Caco-2 (cell line): ENCODE data around the gene CASTOR1. TPM values are rescaled to one million over a fixed set of nuclear protein-coding genes. Genes with fewer than 3 reads are reported as not detected.
A peak's percentile ranks its signal among the peaks of the same experiment; 100 is the strongest.

Experiments
- BruUV-seq: library from RNA; stranded (reverse); fragments of 400-500 nt; replicated peaks from 2 replicates; lab custom pipeline; 2021; lab: Mats Ljungman, UMichigan
- CTCF ChIA-PET: fragments of 300-600 bp; sonication (Branson Sonifier 250); formaldehyde crosslinking; loops from one replicate; lab custom pipeline; 2022; ENCODE audit warnings: antibody characterized with exemption; lab: Charles Lee
- POLR2A ChIA-PET: fragments of 300-600 bp; sonication (Branson Sonifier 250); formaldehyde crosslinking; loops from one replicate; lab custom pipeline; 2022; ENCODE audit warnings: antibody characterized with exemption; lab: Charles Lee
- DNase-seq, 2 experiments: peaks; one replicate each; pipeline versions ENCODE4 v3.0.0 to v3.0.0-alpha.2; 2020 to 2022
- H3K27me3 ChIP-seq: replicated peaks from 2 replicates; pipeline ENCODE4 v1.6.0; 2011; ENCODE audit warnings: low read length; ENCODE audit not compliant: control insufficient read depth, insufficient read depth
- H3K36me3 ChIP-seq: 2 replicates; pipeline ENCODE4 v1.5.1; 2011; ENCODE audit warnings: low read length; ENCODE audit not compliant: control insufficient read depth, insufficient read depth
- H3K4me1 ChIP-seq: fragments of 250-450 bp; sonication (Bioruptor Pico); 2 replicates; pipeline ENCODE4 v1.5.1; 2020; ENCODE audit warnings: mild to moderate bottlenecking
- H3K4me3 ChIP-seq: 2 replicates; pipeline ENCODE4 v1.5.1; 2011; ENCODE audit warnings: low read depth, mild to moderate bottlenecking, control low read depth, low read length
- H3K9me3 ChIP-seq: fragments of 250-450 bp; sonication (Bioruptor Pico); 2 replicates; pipeline ENCODE4 v1.5.1; 2020; ENCODE audit warnings: mild to moderate bottlenecking, moderate library complexity
- H3K27ac Mint-ChIP-seq: one replicate; pipeline ENCODE4 v1.8.0; 2022; ENCODE audit warnings: mixed read lengths; ENCODE audit not compliant: unreplicated experiment
- H3K27me3 Mint-ChIP-seq: one replicate; pipeline ENCODE4 v1.8.0; 2022; ENCODE audit warnings: mixed read lengths; ENCODE audit not compliant: insufficient read depth, unreplicated experiment
- H3K36me3 Mint-ChIP-seq: one replicate; pipeline ENCODE4 v1.8.0; 2022; ENCODE audit warnings: mild to moderate bottlenecking, mixed read lengths; ENCODE audit not compliant: insufficient read depth, unreplicated experiment
- H3K4me1 Mint-ChIP-seq: one replicate; pipeline ENCODE4 v1.8.0; 2022; ENCODE audit warnings: low read depth, mixed read lengths; ENCODE audit not compliant: unreplicated experiment
- H3K4me3 Mint-ChIP-seq: one replicate; pipeline ENCODE4 v1.8.0; 2022; ENCODE audit warnings: mild to moderate bottlenecking, moderate library complexity, mixed read lengths; ENCODE audit not compliant: unreplicated experiment
- H3K9me3 Mint-ChIP-seq: one replicate; pipeline ENCODE4 v1.8.0; 2022; ENCODE audit warnings: mixed read lengths; ENCODE audit not compliant: unreplicated experiment
- CTCF ChIP-seq, 2 experiments: fragments of 200-600 bp in 1 of 2; IDR thresholded peaks; 1 replicate in 1 of 2; 2 replicates in 1 of 2; pipeline versions ENCODE4 v1.5.1 to v1.8.0; 2011 to 2022; ENCODE audit warnings: antibody characterized with exemption in 1 of 2, control low read depth in 1 of 2, inconsistent platforms in 1 of 2, low read depth in 1 of 2, low read length in 1 of 2, mild to moderate bottlenecking in 1 of 2, moderate library complexity in 1 of 2; ENCODE audit not compliant: insufficient read depth in 1 of 2, severe bottlenecking in 1 of 2, unreplicated experiment in 1 of 2
- intact Hi-C: fragments of 100-400 bp; cut with micrococcal nuclease; formaldehyde crosslinking; loops from one replicate; pipeline ENCODE4 v1.10.0; 2022; ENCODE audit not compliant: unreplicated experiment
- total RNA-seq: library from RNA; stranded (reverse); gene quantifications from 2 replicates; pipeline ENCODE4 v1.2.3, GENCODE V29; 2022

Gene CASTOR1
- total RNA-seq, 1 experiment from 2014 or later = 6.3 TPM

- Mint-ChIP-seq H3K27me3 (no peaks in the 10 kb centered on the region), H3K36me3 (no peaks in the 10 kb centered on the region), H3K27ac (peak overlapping the region; percentile 68), H3K4me3 (no peak overlapping the region), H3K9me3 (no peaks in the 10 kb centered on the region), H3K4me1 (peaks cover 11% of the 10 kb centered on the region)
- Histone ChIP-seq H3K4me1 (peaks cover 19% of the 10 kb centered on the region), H3K9me3 (no peaks in the 10 kb centered on the region), H3K27me3 (no peaks in the 10 kb centered on the region), H3K36me3 (no peaks in the 10 kb centered on the region), H3K4me3 (no peak overlapping the region)
- no TSS peak for BruUV-seq
- CTCF ChIA-PET = interaction anchor here (1.0 kb wide), 1 partner anchor 112 kb away, joined by 3 read pairs; the partner anchor contains the start of gene RNF215
- TF ChIP-seq CTCF (IDR thresholded peaks at IDR 0.05; ENCODE audit: insufficient read depth in 1 of 2, low read depth in 1 of 2, low read length in 1 of 2, severe bottlenecking in 1 of 2, unreplicated experiment in 1 of 2) = no peak
- POLR2A ChIA-PET = no interaction called here
- intact Hi-C loops = no loop called here
- DNase-seq = peak in 1 of 2 experiments; percentile 39
Measured at GRCh38 chr22:30275625-30276024, 13.7 kb downstream of the CASTOR1 start.

- POLR2A ChIA-PET = no interaction called here
- H3K27ac Mint-ChIP-seq = peak overlapping the region; percentile 76
- Histone ChIP-seq H3K4me1 (peaks cover 19% of the 10 kb centered on the region), H3K9me3 (no peaks in the 10 kb centered on the region), H3K4me3 (no peak overlapping the region), H3K36me3 (no peaks in the 10 kb centered on the region), H3K27me3 (no peaks in the 10 kb centered on the region)
- DNase-seq = no peak
- H3K36me3 Mint-ChIP-seq = no peaks in the 10 kb centered on the region
- BruUV-seq = no TSS peak
- no peaks in the 10 kb centered on the region for H3K27me3 Mint-ChIP-seq
- no peak overlapping the region for H3K4me3 Mint-ChIP-seq
- intact Hi-C loops = no loop called here
- TF ChIP-seq CTCF (IDR thresholded peaks at IDR 0.05; ENCODE audit: insufficient read depth in 1 of 2, low read depth in 1 of 2, low read length in 1 of 2, severe bottlenecking in 1 of 2, unreplicated experiment in 1 of 2) = no peak
- H3K9me3 Mint-ChIP-seq = no peaks in the 10 kb centered on the region
- CTCF ChIA-PET = interaction anchor here (0.7 to 1.0 kb wide), 3 partner anchors 15 to 113 kb away, joined by 3 to 7 read pairs (median 3); partner anchors contain the start of genes CASTOR1 and RNF215
- H3K4me1 Mint-ChIP-seq = peaks cover 11% of the 10 kb centered on the region
Measured at GRCh38 chr22:30274437-30274812, 14.9 kb downstream of the CASTOR1 start.

- CTCF ChIA-PET = no interaction called here
- Histone ChIP-seq H3K36me3 (no peaks in the 10 kb centered on the region), H3K4me3 (no peak overlapping the region), H3K9me3 (no peaks in the 10 kb centered on the region), H3K27me3 (no peaks in the 10 kb centered on the region), H3K4me1 (peaks cover 19% of the 10 kb centered on the region)
- Mint-ChIP-seq H3K9me3 (no peaks in the 10 kb centered on the region), H3K27ac (no peak overlapping the region), H3K4me3 (no peak overlapping the region), H3K4me1 (peaks cover 11% of the 10 kb centered on the region), H3K36me3 (no peaks in the 10 kb centered on the region), H3K27me3 (no peaks in the 10 kb centered on the region)
- intact Hi-C loops = no loop called here
- BruUV-seq = no TSS peak
- no peak for TF ChIP-seq CTCF (IDR thresholded peaks at IDR 0.05; ENCODE audit: insufficient read depth in 1 of 2, low read depth in 1 of 2, low read length in 1 of 2, severe bottlenecking in 1 of 2, unreplicated experiment in 1 of 2)
- DNase-seq = no peak
- POLR2A ChIA-PET = no interaction called here
Measured at GRCh38 chr22:30273711-30274436, 15.4 kb downstream of the CASTOR1 start.
